GM19025 (cell line): Measurements from ENCODE around the gene PRKG2.
"Not testable (repeated sequence)": the region's sequence is repeated elsewhere in the genome, so short reads cannot be mapped to it uniquely, and the experiment has no call there.

ENCODE experiments used
- ATAC-seq: cut with Tn5 transposase; IDR thresholded peaks from one replicate; pipeline ENCODE4 v1.9.1; 2021; ENCODE audit warnings: mild to moderate bottlenecking, low read depth, moderate library complexity; ENCODE audit not compliant: unreplicated experiment

PRKG2 gene, protein sequence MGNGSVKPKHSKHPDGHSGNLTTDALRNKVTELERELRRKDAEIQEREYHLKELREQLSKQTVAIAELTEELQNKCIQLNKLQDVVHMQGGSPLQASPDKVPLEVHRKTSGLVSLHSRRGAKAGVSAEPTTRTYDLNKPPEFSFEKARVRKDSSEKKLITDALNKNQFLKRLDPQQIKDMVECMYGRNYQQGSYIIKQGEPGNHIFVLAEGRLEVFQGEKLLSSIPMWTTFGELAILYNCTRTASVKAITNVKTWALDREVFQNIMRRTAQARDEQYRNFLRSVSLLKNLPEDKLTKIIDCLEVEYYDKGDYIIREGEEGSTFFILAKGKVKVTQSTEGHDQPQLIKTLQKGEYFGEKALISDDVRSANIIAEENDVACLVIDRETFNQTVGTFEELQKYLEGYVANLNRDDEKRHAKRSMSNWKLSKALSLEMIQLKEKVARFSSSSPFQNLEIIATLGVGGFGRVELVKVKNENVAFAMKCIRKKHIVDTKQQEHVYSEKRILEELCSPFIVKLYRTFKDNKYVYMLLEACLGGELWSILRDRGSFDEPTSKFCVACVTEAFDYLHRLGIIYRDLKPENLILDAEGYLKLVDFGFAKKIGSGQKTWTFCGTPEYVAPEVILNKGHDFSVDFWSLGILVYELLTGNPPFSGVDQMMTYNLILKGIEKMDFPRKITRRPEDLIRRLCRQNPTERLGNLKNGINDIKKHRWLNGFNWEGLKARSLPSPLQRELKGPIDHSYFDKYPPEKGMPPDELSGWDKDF

DNA sequence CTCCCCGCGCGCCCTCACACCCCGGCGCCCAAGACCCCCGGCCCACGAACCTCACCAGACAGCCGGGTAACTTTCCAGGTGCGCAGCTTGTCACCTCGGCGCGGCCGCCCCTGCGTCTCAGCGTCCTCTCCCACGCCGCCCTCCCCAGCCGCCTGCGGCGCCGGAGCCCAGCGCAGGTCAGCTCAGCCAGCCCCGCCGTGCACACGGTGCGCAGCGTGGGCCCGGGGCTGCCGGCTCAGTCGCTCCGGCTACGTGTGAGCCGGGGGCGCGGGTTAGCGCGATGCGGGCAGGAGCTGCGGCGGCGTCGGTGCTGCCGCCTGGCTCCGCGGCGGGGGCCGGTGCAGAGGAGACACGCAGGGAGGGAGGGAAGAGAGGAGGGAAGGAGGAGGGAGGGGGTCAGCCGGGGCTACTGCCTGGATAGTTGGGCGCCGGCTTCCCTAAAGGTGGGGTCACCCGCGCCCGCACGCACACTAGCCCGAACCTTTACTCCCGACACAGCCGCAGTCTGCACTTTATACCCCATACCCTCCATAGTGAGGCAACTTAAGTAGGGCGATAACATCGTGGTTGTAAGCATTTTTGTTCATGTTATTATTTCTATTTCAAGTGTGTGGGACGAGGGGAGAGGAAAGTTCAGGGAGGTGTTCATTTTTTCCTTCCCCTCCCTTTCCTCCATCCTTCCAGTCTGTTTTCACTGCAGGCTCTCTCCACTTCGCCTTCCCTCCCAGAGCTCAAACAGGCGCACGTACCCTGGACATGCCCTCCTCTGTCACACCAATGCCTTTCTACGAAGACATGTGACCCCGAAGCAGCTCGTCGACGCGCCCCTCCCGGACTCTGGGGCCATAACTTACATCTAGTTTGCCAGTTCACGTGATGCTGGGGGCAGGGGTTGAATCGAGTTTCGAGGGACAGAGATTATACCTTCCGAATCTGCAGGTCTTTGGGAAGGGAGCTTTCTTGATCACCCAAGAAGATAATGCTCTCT, at the start of gene PRKG2:
Gene PRKG2, minus strand, starts transcription at position 342 of the 988 bp plus-strand sequence. CDS start 10,175 bp downstream, outside the sequence.
- no peak for ATAC-seq

DNA sequence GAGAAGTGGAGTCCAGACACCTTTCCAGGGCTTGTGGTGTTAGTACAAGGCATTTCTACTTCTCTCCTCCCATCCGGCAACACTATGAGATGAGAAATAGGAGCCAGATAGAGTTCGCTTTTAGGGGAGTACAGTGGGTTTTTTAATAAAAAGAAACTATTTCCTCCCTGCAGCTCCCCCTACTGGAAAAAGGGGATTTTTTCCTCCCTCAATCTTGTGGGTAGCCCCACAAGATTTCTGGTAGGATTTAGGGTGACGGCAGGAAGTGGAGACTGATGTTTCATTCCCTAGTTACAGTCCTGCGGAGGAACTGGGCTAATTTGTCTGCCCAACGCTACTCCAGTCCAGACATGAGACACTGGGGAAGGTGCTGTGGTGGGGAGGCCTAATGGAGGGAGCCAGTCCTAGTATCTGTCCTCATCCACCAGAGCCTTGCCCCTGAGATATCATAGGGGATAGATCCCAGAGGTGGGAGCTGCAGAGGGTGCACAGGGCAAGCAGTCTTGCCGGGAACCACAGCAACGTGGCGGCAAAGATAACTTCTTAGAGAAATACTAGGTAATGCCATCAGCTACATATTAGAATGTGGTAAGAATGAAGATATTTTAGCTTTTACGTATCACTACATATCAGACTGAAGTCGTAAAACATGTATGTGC, 45.5 kb upstream of the PRKG2 start:
- no peak for ATAC-seq

DNA sequence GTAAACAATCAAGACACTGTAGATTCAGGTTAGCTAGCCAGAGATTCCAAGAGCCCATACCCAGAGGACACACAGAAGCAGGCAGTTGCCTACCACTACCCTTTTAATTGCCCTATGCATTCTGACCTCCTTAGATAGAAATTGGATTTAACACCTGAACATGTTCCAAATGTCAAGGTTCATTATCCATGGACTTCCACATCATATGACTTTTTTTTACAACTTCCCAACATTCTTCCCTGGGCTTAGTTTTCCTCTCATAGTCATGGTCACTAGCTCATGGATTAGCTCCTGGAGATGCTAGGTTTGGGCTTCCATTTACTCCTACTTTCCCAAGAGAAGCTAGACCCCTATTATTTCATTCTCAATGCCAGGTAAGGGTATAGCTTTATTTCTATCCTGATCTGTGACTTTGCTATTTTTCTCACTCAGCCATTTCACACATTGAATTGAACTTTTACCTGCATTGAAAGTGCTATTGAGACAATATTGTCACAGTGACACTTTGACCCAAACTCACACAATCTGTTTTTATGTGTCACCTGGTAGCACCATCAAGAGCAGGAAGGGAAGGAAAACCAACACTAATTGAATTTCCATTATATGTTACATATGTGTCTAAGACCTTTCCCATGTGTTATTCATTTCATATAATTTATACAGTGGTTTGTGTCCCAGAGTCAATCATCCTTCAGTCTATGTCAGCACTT, 44.0 kb upstream of the PRKG2 start:
- no peak for ATAC-seq

DNA sequence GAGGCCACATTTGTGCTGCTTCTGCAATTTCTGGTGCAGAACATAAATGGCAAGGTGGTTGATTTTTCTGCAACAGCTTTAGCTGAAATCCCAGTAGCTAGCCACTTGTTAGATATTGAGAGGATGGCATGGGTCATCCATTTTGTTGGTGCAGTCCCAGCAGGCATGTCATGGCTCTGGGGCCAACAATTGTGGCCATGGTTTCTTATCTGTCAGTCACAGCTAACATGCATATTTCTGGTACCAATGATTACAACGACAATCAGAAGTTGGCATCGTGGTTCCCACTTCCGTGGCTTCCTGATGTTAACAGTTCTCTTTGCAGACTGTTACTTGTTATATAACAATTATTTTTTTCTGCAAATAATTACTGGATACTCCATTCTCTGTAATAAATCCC, 42.8 kb upstream of the PRKG2 start:
- no peak for ATAC-seq

DNA sequence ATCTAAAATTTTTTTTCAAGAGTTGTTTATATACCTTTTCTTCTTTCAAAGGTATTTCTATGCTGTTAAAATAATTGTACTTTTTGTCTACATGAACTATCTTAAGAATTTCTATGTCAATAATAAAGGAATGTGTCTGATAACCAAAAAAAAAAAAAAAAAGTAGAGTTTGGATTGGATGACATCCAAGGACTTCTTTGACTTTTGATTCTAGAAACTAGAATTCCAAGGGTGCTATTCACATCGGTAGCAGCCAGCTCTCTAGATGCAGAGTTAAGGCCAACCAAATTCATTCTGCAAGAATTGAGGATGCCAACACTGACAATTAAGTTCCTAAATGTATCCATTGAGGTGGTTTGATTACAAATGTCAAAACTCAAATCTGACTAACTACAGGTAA, 42.0 kb upstream of the PRKG2 start:
- ATAC-seq = no peak

DNA sequence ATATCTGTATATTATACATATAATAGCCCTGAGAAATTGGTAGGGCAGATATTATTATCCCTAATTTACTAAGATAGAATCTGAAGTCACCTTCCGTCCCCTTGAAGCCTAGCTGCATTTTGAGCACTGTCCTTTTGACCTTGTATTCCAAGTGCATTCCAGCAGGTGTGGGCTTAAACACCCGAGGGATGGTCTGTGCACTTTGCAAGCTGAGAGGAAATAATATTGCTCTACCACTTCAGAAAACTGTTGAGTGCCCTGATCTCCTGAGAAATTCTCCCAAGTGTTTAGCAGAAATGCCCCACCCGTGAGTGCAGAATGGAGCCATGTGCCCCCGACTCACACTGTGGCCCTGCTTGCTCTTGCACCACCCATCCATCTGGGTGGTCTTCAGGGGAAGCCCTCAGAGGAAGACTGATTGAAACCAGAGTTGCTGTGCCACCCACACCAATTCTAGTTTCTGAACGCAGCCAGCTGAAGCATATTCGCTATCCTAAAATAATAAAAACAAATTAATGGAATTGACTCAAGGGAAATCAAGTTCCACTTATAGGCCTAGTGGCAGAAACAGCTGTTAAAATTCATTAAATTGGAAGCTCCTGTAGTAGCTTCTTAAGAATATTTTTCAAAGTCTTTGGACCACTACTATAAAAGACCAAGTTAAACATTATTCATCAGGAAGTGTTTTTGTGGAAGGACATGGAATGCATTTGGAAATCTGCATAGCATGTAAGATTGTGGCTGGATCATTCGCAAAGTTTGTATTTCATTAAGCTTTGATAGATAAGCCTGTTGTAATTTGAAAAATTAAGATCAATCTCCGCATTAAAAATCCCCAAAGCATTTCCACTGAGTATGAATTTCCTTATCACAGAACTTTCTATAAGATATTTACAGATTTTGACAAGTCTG, 41.3 kb upstream of the PRKG2 start:
- ATAC-seq = no peak

DNA sequence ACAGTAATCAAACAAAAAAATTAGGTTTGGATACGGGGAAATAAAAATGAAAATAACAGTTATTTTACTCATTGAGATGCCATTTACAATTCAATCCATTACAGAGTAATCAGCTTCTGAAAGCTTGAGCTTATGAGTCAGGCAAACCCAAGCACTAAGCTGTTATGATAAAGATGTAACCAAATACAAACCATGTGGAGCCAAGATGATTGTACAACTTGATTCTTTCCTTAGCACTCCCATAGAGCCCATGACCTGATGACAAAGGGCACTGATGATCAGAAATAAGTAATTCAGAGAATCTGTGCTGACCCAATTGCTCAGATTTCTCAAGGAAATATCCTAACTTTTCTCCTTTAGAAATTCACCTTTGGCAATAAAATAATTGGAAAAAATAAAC, 40.5 kb upstream of the PRKG2 start:
- no peak for ATAC-seq

DNA sequence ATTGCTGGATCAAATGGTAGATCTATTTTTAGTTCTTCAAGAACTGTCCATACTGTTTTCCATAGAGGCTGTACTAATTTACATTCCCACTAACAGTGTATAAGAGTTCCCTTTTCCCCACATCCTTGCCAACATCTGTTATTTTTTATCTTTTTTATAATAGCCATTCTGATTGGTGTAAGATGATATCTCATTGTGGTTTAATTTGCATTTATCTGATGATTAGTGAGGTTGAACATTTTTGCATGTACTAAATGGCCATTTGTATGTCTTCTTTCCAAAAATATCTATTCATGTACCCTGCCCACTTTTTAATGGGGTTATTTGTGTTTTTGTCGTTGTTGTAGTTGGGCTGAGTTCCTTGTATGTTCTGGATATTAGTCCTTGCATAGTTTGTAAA, 35.4 kb upstream of the PRKG2 start:
- no peak for ATAC-seq

DNA sequence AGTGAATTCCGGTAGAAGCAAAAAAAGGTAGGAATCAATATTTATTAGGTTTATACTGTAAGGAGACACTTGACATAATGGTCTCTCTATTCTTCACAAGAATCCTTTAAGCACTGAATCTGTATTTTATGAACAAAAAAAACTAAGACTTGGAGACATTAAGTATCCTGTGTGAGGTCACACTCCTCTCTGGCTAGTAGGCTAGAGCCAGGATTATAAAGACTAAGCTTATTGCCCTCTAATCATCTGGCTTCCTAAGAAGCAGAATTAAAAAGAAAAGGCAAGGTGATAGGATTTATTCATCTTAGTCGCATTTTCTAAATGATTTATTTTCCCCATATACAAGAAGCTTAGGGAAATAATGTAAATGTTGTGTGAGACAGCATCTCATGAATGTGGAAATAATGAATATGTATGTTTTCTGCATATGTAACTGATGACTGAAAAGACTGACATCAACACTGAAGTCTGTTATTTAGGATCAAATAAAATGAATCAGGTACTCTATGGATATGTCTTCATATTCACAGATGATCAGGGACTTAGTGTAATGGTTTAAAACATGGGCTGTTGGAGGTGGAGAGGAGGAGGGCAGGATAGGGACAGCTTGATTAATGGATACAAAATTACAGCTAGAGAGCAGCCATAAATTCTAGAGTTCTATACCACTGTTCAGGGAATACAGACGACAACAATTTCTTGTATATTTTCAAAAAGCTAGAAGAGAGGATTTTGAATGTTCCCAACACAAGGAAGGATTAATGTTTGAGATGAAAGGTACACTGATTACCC, 30.4 kb upstream of the PRKG2 start:
- ATAC-seq = no peak

DNA sequence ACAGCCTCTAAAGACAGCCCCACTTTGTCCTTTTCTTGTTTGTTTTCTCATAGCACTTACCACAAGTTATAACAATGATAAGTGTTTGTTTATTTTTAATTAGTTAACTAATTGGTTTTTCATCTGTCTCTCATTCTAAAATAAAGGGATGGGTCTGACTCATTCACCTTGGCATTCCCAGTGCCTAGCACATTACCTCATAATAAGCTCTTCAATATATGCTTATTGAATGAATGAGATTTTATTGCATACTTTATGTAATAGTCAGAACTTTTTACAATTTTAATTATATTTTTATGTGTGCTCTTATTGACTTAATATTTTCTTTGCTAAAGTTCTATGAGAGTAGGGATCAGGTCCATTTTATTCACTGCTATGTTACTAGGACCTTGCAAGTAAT, 22.8 kb upstream of the PRKG2 start:
- ATAC-seq = no peak

DNA sequence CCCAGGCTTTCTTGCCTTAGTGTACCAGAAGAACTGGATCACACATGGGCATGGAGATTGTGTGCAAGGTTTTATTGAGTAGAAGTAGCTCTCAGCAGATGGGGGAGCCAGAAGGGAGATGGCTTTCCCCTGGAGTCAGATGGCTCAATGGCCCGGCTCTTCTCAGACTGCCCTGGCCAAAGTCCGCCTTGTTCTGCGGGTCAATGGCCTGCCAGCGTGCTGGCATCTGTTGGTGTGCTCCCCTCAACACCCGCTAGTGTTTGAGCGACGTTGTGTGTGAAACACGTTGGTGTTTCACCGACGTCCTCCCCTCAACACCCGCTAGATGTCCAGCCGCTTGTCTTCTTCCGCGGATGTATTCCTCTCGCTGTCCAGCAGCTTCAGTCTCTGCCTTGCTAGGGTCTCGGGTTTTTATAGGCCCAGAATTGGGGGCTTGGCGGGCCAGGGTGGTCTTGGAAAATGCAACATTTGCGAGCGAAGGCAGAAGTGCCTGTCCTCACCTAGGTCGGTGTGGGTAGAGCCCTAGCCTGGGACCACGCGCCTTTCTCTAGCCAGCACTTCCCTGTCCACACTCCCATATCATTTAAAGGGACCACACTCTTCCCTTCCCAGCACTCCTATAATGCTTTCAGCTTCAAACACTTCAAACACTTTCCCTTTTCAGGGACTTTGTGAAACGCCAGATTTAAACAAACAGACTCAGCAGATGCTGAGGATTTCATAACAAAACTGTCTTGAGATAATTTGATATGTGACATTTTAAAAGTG, 21.1 kb upstream of the PRKG2 start:
- ATAC-seq = no peak

DNA sequence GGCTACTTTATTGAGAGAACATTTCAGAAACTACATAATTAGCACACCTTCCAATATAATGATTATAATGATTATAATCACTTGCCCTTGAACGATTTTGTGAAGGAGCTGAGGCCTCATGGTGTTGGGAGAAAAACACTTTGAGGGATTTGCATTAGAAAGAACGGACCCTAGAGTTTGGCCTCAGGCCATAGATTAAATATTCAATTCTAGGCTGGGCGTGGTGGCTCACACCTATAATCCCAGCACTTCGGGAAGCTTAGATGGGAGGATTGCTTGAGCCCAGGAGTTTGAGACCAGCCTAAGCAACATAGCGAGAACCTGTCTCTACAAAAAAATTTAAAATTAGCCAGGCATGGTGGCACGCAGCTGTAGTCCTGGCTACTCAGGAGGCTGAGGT, 12.9 kb upstream of the PRKG2 start:
- ATAC-seq = no peak

DNA sequence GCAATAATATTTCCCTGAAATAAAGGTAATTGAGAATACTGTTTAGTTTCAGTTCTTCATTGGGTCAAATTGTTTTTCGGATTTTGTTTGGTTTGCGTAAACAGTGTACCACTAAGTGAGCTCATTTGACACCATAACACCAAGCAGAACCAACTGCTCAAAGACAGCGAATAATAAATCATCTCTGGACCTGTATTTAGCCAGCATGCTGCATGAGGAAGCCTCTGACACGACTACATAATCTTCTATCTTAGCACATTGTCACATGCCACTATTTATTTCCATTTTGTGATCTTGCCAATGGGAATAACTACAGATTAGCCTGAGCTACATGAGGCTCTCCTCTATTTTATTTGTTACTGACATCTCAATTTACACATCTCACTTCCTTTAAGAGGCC, 12.1 kb upstream of the PRKG2 start:
- ATAC-seq = no peak

DNA sequence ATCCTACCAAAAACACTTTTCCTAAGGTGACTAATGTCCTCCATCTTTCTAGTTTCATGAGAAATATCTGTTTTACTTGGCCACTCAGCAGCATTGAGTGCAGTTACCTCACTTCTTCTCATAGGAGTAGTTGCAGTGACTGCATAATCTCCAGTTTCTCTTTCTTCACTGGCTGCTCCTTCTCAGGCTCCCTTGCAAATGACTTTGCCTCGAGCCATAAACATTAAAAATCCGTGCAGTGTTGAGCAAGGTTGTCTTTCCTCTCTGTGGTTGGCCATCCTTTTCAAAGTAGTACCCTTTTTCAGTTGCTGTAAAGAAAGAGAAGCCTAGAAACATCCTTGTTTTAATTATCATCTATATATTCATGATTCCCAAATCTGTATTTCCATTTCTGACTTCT, 10.2 kb upstream of the PRKG2 start:
- ATAC-seq = no peak

DNA sequence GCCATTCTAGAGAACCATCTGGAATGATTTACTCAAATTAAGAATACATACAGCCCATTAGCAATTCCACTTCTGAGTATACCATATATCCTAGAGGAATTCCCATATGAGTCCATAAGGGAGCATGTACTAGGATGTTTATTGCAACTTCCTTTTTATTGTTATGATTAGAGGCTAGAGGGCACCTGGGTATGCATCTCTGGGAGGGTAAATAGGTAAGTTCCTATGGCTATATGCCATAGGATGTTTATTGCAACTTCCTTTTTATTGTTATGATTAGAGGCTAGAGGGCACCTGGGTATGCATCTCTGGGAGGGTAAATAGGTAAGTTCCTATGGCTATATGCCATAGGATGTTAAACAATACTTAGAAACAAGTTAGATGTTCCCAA, 7.1 kb upstream of the PRKG2 start:
- ATAC-seq = not testable (repeated sequence)

DNA sequence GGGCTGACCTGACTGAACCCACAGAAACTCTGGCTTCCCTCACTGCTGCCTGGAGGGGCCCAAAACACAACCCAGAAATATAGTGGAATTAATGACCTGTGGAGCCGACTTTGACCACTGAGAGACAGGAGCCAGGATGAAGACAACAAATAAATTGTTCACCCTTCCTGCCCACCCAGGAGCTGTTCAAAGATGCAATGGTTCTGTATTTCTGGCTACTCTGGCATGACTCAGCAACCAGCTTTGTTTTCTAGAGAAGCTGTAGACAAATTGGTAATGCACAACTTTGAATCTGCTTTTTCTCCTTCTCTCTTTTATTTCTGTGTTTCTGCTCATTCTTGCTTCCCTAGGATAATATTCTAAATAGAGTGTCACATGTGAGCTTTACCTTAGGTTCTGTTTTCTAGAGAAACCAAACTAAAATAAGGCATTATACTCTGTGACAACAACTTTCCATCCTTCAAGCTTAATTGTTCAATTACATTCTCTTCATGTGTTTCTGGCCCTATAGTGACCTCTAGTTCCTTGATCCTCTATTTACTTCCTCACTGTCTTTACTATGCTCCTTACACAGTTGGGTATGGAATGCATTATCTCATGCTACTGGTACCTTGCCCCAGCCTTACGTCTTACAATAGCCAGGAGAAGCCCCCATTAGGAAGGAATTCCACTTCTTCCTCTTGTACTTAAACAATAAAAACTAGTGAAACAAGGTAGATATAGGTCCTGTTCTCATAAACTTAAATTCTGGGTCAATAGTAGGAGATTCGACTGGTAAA, 6.5 kb upstream of the PRKG2 start:
- ATAC-seq = no peak
